Measurements from ENCODE around the gene EHF.

- TF ChIP-seq CTCF (conservative IDR thresholded peaks at IDR 0.05; ENCODE audit: low read depth, low read length) (no peak), EZH2 (IDR thresholded peaks at IDR 0.05; ENCODE audit: low read length, unreplicated experiment) (no peak)
Measured at GRCh38 chr11:34659096-34659733, 38.3 kb downstream of the EHF start.
